Keratinocyte (primary cell): ENCODE data around the gene BTG1. TPM values are rescaled to one million over a fixed set of nuclear protein-coding genes. Genes with fewer than 3 reads are reported as not detected.

Experiments used
- DNase-seq: peaks from one replicate; pipeline ENCODE4 v3.0.0-alpha.2; 2011; ENCODE audit warnings: low read depth, missing footprints, low spot score
- FAIRE-seq: peaks from 2 replicates; lab custom pipeline; 2011; peaks lifted over from hg19 to GRCh38; lab: Jason Lieb, UNC
- H2AFZ ChIP-seq: 2 replicates; pipeline ENCODE4 v1.6.0; 2012; ENCODE audit warnings: low read length, control low read depth, inconsistent platforms; ENCODE audit not compliant: control insufficient read depth
- H3K27ac ChIP-seq: 2 replicates; pipeline ENCODE4 v1.5.1; 2011; ENCODE audit warnings: low read length; ENCODE audit not compliant: control insufficient read depth, insufficient read depth
- H3K27me3 ChIP-seq: 3 replicates; pipeline ENCODE4 v1.6.0; 2011; ENCODE audit warnings: low read length; ENCODE audit not compliant: control insufficient read depth, insufficient read depth; ENCODE audit errors: extremely low read depth
- H3K36me3 ChIP-seq, 2 experiments: 2 replicates in 1 of 2; 3 replicates in 1 of 2; pipeline ENCODE4 v1.5.1; 2011; ENCODE audit warnings: low read length in 2 of 2, mild to moderate bottlenecking in 1 of 2; ENCODE audit not compliant: control insufficient read depth in 2 of 2, insufficient read depth in 2 of 2; ENCODE audit errors: extremely low read depth in 1 of 2
- H3K4me1 ChIP-seq: 3 replicates; pipeline ENCODE4 v1.5.1; 2011; ENCODE audit warnings: low read length; ENCODE audit not compliant: control insufficient read depth, insufficient read depth; ENCODE audit errors: extremely low read depth
- H3K4me2 ChIP-seq: 3 replicates; pipeline ENCODE4 v1.6.0; 2011; ENCODE audit warnings: low read depth, low read length; ENCODE audit not compliant: control insufficient read depth, insufficient read depth; ENCODE audit errors: extremely low read depth
- H3K4me3 ChIP-seq, 3 experiments: fragments of 200-600 bp in 1 of 3; sonication (generic) in 1 of 3; 2 replicates in 2 of 3; 3 replicates in 1 of 3; pipeline ENCODE4 v1.5.1; 2011 to 2016; ENCODE audit warnings: low read length in 3 of 3, mild to moderate bottlenecking in 3 of 3, control low read depth in 2 of 3, inconsistent platforms in 1 of 3, low read depth in 1 of 3, mixed read lengths in 1 of 3, mixed run types in 1 of 3, moderate library complexity in 1 of 3; ENCODE audit not compliant: control insufficient read depth in 2 of 3, insufficient read depth in 2 of 3; ENCODE audit errors: extremely low read depth in 1 of 3
- H3K79me2 ChIP-seq: 2 replicates; pipeline ENCODE4 v1.6.0; 2012; ENCODE audit warnings: low read length; ENCODE audit not compliant: control insufficient read depth, insufficient read depth
- H3K9ac ChIP-seq: 3 replicates; pipeline ENCODE4 v1.6.0; 2011; ENCODE audit warnings: low read length; ENCODE audit not compliant: control insufficient read depth, insufficient read depth; ENCODE audit errors: extremely low read depth
- H3K9me1 ChIP-seq: 3 replicates; pipeline ENCODE4 v1.6.0; 2011; ENCODE audit warnings: low read length; ENCODE audit not compliant: control insufficient read depth, insufficient read depth; ENCODE audit errors: extremely low read depth
- H3K9me3 ChIP-seq: 2 replicates; pipeline ENCODE4 v1.5.1; 2012; ENCODE audit warnings: low read depth, low read length; ENCODE audit not compliant: control insufficient read depth
- H4K20me1 ChIP-seq: 3 replicates; pipeline ENCODE4 v1.6.0; 2011; ENCODE audit warnings: low read length; ENCODE audit not compliant: control insufficient read depth, insufficient read depth; ENCODE audit errors: extremely low read depth
- EZH2 ChIP-seq: IDR thresholded peaks from one replicate; pipeline ENCODE4 v1.6.1; 2012; ENCODE audit warnings: inconsistent platforms, mild to moderate bottlenecking, low read length, moderate library complexity
- dilution Hi-C: fragments of 300-500 bp; cut with MboI; formaldehyde crosslinking; loops from one replicate; pipeline ENCODE4 v1.7.0; 2020; ENCODE audit warnings: low sequenced_read_pairs; ENCODE audit not compliant: extremely low pct_ligation_motif_present
- polyA plus RNA-seq, 5 experiments: library from polyadenylated mRNA; depleted of rRNA in 3 of 5; stranded (reverse) in 3 of 5; stranded (forward) in 1 of 5; unstranded in 1 of 5; fragments of >200 nt; gene quantifications; 1 replicate in 1 of 5; 2 replicates in 3 of 5; 3 replicates in 1 of 5; pipeline versions ENCODE4 v1.2.1 to v1.2.3, GENCODE V29; 2011 to 2012; ENCODE audit warnings: missing spikeins in 2 of 5, low read depth in 1 of 5, low replicate concordance in 1 of 5
- TF ChIP-seq, protein P1 (sequence below), 3 experiments: IDR thresholded peaks in 1 of 3; conservative IDR thresholded peaks in 1 of 3; optimal IDR thresholded peaks in 1 of 3; 2 replicates in 2 of 3; 3 replicates in 1 of 3; pipeline versions ENCODE3 to v1.5.1; 2011; ENCODE audit warnings: low read length in 3 of 3, mild to moderate bottlenecking in 3 of 3, moderate library complexity in 2 of 3, control low read depth in 1 of 3, inconsistent platforms in 1 of 3; ENCODE audit not compliant: insufficient read depth in 2 of 3; ENCODE audit errors: extremely low read depth in 1 of 3

BTG1 gene
- polyA plus RNA-seq, 1 donor (not counting 4 experiments of a cell fraction or from before 2014, with no cell fraction given), result 40.7 TPM

DNA sequence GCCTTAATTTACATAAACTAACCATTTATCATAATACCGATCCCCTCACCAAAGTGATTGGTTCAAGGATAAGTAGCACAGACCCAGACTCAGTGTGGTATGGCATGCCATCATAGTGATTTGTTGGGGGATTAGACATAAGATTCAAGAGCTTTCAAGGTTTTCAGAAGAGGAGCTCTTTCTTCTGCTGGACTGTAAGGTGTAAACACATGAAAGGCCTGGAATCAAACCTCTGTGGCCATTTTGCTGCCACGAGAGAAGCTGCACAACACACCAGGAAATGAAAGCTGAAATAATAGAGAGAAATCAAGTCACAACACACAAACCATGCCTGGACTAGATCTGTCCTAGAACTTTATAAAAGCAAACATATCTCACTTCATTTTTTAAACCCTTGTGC, 30.8 kb downstream of the BTG1 start:
- Histone ChIP-seq H3K79me2 (no peaks in the 10 kb centered on the region), H3K36me3 (no peaks in the 10 kb centered on the region), H3K4me1 (no peaks in the 10 kb centered on the region), H3K9me1 (no peaks in the 10 kb centered on the region), H3K4me2 (no peak overlapping the region), H4K20me1 (no peaks in the 10 kb centered on the region), H3K27me3 (no peaks in the 10 kb centered on the region), H3K9ac (no peak overlapping the region), H3K27ac (no peak overlapping the region), H3K9me3 (no peaks in the 10 kb centered on the region), H3K4me3 (no peak overlapping the region), H2AFZ (peak overlapping the region; percentile 1)
- FAIRE-seq (no peak), DNase-seq (no peak)
- dilution Hi-C loops, result no loop called here
- no peak for TF ChIP-seq EZH2
- TF ChIP-seq, protein P1, sequence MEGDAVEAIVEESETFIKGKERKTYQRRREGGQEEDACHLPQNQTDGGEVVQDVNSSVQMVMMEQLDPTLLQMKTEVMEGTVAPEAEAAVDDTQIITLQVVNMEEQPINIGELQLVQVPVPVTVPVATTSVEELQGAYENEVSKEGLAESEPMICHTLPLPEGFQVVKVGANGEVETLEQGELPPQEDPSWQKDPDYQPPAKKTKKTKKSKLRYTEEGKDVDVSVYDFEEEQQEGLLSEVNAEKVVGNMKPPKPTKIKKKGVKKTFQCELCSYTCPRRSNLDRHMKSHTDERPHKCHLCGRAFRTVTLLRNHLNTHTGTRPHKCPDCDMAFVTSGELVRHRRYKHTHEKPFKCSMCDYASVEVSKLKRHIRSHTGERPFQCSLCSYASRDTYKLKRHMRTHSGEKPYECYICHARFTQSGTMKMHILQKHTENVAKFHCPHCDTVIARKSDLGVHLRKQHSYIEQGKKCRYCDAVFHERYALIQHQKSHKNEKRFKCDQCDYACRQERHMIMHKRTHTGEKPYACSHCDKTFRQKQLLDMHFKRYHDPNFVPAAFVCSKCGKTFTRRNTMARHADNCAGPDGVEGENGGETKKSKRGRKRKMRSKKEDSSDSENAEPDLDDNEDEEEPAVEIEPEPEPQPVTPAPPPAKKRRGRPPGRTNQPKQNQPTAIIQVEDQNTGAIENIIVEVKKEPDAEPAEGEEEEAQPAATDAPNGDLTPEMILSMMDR (optimal IDR thresholded peaks at IDR 0.05 in 1 of 3, IDR thresholded peaks at IDR 0.05 in 1 of 3, conservative IDR thresholded peaks at IDR 0.05 in 1 of 3; ENCODE audit: extremely low read depth in 1 of 3, insufficient read depth in 2 of 3, low read length in 3 of 3), result no peak

DNA sequence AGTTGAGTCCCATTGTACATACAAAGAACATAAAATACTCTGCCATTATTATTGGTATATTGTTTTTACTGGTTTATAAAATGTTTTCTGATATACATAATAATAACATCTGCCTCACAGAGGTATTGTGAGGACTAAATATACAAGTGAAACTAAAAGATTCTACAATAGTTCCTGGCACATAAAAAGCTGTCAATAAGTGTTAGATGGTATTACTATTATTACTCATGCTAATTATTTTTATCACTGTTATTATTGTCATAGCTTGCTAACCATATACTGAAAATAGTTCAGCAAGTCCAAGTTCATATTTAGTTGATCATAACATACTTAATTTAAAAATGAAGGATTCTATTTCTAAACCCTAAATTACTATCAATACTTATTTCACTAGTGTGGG, 34.4 kb downstream of the BTG1 start:
- Histone ChIP-seq H3K36me3 (no peaks in the 10 kb centered on the region), H3K9ac (no peak overlapping the region), H3K4me2 (no peak overlapping the region), H2AFZ (no peak overlapping the region), H3K79me2 (no peaks in the 10 kb centered on the region), H3K9me3 (no peaks in the 10 kb centered on the region), H3K4me1 (no peaks in the 10 kb centered on the region), H3K9me1 (no peaks in the 10 kb centered on the region), H3K4me3 (no peak overlapping the region), H3K27ac (no peak overlapping the region), H3K27me3 (no peaks in the 10 kb centered on the region), H4K20me1 (no peaks in the 10 kb centered on the region)
- no peak for FAIRE-seq
- TF ChIP-seq, protein P1 (optimal IDR thresholded peaks at IDR 0.05 in 1 of 3, IDR thresholded peaks at IDR 0.05 in 1 of 3, conservative IDR thresholded peaks at IDR 0.05 in 1 of 3; ENCODE audit: extremely low read depth in 1 of 3, insufficient read depth in 2 of 3, low read length in 3 of 3), result no peak
- no peak for TF ChIP-seq EZH2
- no peak for DNase-seq
- dilution Hi-C loops, result no loop called here
